ENCODE results near the gene EXOC4.

DNA sequence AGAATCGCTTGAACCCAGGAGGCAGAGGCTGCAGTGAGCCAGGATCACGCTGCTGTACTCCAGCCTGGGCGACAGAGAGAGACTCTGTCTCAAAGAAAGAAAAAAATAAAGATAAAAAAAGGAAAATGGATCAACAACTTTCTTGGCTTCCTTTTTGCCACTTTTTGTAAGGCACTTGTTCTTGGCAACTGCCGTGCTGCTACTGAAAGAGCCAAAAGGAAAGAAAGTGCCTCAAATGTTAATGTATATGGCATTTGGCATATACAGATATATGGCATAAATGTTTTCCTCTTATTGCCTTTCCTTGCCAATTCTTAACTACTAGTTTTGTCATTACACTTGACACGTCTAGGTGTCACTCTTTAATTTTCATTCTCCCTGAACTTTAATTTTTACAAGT lies 480.5 kb downstream of the EXOC4 start:
- TF ChIP-seq GATA2 (IDR thresholded peaks at IDR 0.05; ENCODE audit: low read depth, low read length) (no peak), GATA3 (IDR thresholded peaks at IDR 0.05; ENCODE audit: low read depth, low read length) (no peak)

All from SH-SY5Y (cell line).